Mucosa of rectum (tissue), 2 donors: Measurements from ENCODE around the gene SMIM15.

Experiments used
- H3K27ac ChIP-seq, 2 donors: one replicate each; pipeline ENCODE4 v1.7.0; 2013; ENCODE audit warnings: inconsistent platforms in 2 of 2, low read depth in 2 of 2, low read length in 2 of 2
- H3K27me3 ChIP-seq, 2 donors: one replicate each; pipeline ENCODE4 v1.7.0; 2013; ENCODE audit warnings: low read length in 2 of 2; ENCODE audit not compliant: control insufficient read depth in 2 of 2, insufficient read depth in 2 of 2
- H3K36me3 ChIP-seq, 2 donors: one replicate each; pipeline ENCODE4 v1.7.0; 2013; ENCODE audit warnings: low read length in 2 of 2; ENCODE audit not compliant: control insufficient read depth in 2 of 2, insufficient read depth in 2 of 2
- H3K4me1 ChIP-seq, 2 donors: one replicate each; pipeline ENCODE4 v1.7.0; 2013; ENCODE audit warnings: low read length in 2 of 2, mild to moderate bottlenecking in 1 of 2; ENCODE audit not compliant: control insufficient read depth in 2 of 2, insufficient read depth in 2 of 2
- H3K4me3 ChIP-seq, 2 donors: one replicate each; pipeline ENCODE4 v1.7.0; 2013; ENCODE audit warnings: low read length in 2 of 2
- H3K9ac ChIP-seq, 2 donors: one replicate each; pipeline ENCODE4 v1.7.0; 2013; ENCODE audit warnings: low read length in 2 of 2, low read depth in 1 of 2, mild to moderate bottlenecking in 1 of 2
- H3K9me3 ChIP-seq, 2 donors: one replicate each; pipeline ENCODE4 v1.7.0; 2013; ENCODE audit warnings: low read length in 2 of 2; ENCODE audit not compliant: control insufficient read depth in 2 of 2
- donor health status: healthy.
- donor health status: Normal muscosa, but diverticular disease.

SMIM15 gene

GRCh38 chr5:61183538-61183937, 21.3 kb upstream of the SMIM15 start:
- H3K4me1 ChIP-seq: no peaks in the 10 kb centered on the region
- H3K4me3 ChIP-seq: no peak overlapping the region
- H3K27me3 ChIP-seq: no peaks in the 10 kb centered on the region
- no peak overlapping the region for H3K27ac ChIP-seq
- H3K36me3 ChIP-seq: no peaks in the 10 kb centered on the region
- no peaks in the 10 kb centered on the region for H3K9me3 ChIP-seq
- no peak overlapping the region for H3K9ac ChIP-seq

DNA sequence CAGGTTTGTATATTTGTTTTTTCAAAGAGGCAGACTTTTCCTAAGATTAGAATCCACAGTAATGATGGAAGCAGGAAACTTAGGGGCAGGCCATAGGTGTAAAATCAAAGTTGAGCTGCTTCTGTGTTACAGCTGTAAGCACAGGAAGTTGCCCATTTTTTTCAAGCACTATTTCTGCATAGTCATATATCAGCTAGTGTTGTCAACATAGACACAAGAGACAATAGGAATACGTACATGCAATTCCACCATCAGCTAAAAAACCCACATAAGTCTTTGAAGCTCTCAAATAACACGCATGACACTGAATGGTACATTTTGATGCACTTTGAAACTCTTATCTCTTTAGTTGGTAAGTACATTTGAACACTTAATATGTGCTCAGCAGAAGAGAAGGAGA, 20.2 kb upstream of the SMIM15 start:
- Histone ChIP-seq H3K9me3 (no peaks in the 10 kb centered on the region), H3K27ac (no peak overlapping the region), H3K27me3 (no peaks in the 10 kb centered on the region), H3K4me3 (no peak overlapping the region), H3K9ac (no peak overlapping the region), H3K4me1 (no peaks in the 10 kb centered on the region), H3K36me3 (no peaks in the 10 kb centered on the region)

- Histone ChIP-seq H3K36me3 (no peaks in the 10 kb centered on the region), H3K4me3 (peak overlapping the region; percentile 22 to 38), H3K27me3 (no peaks in the 10 kb centered on the region), H3K4me1 (no peaks in the 10 kb centered on the region), H3K27ac (no peak overlapping the region), H3K9me3 (no peaks in the 10 kb centered on the region), H3K9ac (no peak overlapping the region)
Measured at GRCh38 chr5:61180886-61181285, 18.6 kb upstream of the SMIM15 start.

DNA sequence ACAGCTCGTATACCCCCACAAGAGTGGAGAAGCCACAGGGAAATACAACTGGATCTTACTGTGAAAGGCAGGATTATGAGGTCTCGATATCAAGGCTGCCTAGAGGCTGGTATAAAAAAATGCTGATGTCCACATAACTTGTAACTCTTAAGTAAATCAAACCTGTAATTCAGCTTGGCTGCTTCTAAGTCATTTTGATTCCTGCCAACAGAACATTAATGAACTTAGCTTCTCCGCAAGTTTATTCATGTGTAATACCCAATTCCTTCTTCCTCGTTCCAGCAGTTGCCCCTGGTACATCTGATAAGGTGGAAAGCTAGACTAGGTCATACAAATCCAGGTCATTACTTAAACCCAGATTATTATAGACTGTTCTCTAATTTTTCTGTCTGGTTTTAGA, 16.4 kb upstream of the SMIM15 start:
- H3K4me3 ChIP-seq: no peak overlapping the region
- no peaks in the 10 kb centered on the region for H3K4me1 ChIP-seq
- H3K9me3 ChIP-seq: no peaks in the 10 kb centered on the region
- H3K27me3 ChIP-seq: no peaks in the 10 kb centered on the region
- H3K36me3 ChIP-seq: no peaks in the 10 kb centered on the region
- H3K27ac ChIP-seq: no peak overlapping the region
- no peak overlapping the region for H3K9ac ChIP-seq

GRCh38 chr5:61177716-61178115, 15.4 kb upstream of the SMIM15 start:
- Histone ChIP-seq H3K4me1 (no peaks in the 10 kb centered on the region), H3K9me3 (no peaks in the 10 kb centered on the region), H3K27me3 (no peaks in the 10 kb centered on the region), H3K9ac (no peak overlapping the region), H3K36me3 (no peaks in the 10 kb centered on the region), H3K27ac (no peak overlapping the region), H3K4me3 (no peak overlapping the region)

GRCh38 chr5:61177070-61177469, 14.8 kb upstream of the SMIM15 start:
- H3K4me3 ChIP-seq: no peak overlapping the region
- H3K36me3 ChIP-seq: no peaks in the 10 kb centered on the region
- H3K4me1 ChIP-seq: no peaks in the 10 kb centered on the region
- H3K9me3 ChIP-seq: no peaks in the 10 kb centered on the region
- H3K27ac ChIP-seq: no peak overlapping the region
- no peak overlapping the region for H3K9ac ChIP-seq
- H3K27me3 ChIP-seq: no peaks in the 10 kb centered on the region

DNA sequence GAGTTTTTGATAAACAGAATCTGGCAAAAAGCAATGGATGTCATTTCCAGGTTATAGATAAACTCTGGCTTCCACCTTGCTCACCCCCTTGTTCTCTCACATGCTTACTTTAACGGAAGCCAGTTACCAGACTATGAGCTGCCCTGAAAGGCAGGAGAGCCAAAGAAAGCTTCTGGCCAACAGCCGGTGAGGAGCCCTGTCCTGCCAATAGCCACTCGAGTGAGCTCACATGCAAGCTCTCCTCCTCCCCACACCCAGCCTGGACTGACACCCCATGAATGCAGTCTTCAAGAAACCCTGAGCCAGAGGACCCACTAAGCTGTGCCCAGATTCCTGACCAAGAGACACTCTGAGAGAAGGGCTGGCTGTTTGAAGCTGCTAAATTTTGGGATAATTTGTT, 14.4 kb upstream of the SMIM15 start:
- H3K27ac ChIP-seq: no peak overlapping the region
- no peak overlapping the region for H3K9ac ChIP-seq
- H3K27me3 ChIP-seq: no peaks in the 10 kb centered on the region
- H3K4me1 ChIP-seq: no peaks in the 10 kb centered on the region
- no peaks in the 10 kb centered on the region for H3K36me3 ChIP-seq
- no peak overlapping the region for H3K4me3 ChIP-seq
- no peaks in the 10 kb centered on the region for H3K9me3 ChIP-seq

DNA sequence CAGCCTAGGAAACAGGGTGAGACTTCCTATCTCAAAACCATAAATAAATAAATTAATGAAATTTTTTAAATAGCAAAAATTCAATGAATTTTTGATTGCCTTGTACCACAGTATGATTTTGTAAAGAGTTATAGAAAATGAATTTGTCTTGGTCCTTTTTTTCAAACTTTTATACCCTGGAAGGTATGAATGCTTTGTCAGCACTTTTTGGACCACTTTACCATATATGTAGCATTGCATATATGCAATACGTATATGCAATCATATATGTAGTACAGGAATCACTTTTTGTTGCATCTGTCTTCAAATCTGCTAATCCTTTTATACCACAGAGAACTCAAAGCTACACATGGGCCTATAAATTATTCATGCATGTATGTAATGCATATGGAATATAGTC, 9.2 kb upstream of the SMIM15 start:
- Histone ChIP-seq H3K36me3 (no peaks in the 10 kb centered on the region), H3K9me3 (no peaks in the 10 kb centered on the region)

DNA sequence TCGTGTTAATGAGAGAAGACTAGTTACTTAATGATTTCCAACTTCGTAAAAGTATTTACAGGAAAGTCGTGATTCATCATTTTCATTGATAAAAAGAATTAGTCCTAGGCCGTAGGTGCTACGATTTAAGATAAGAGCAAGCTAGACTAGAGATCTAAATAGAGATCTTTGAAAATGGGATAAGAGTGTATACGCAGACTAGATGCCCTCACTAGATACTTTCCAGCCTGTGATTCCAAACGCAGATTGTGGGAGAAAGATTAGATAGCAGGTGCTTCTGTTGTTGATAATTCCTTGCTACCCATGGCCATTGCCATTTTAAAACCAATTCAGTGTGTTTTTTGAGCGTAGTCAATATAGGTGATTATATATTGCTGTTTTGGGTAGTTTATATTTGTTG, 6.7 kb upstream of the SMIM15 start:
- Histone ChIP-seq H3K9me3 (no peaks in the 10 kb centered on the region), H3K27me3 (no peaks in the 10 kb centered on the region), H3K9ac (no peak overlapping the region), H3K36me3 (no peaks in the 10 kb centered on the region), H3K27ac (no peak overlapping the region), H3K4me1 (peaks cover 0 to 2% of the 10 kb centered on the region in 2 donors), H3K4me3 (no peak overlapping the region)

More for the DNA sequence above, 9.2 kb upstream of the SMIM15 start:
- H3K4me1 ChIP-seq: peaks cover 0 to 2% of the 10 kb centered on the region in 2 donors
- no peak overlapping the region for H3K4me3 ChIP-seq
- no peak overlapping the region for H3K27ac ChIP-seq
- no peak overlapping the region for H3K9ac ChIP-seq
- H3K27me3 ChIP-seq: no peaks in the 10 kb centered on the region

- no peaks in the 10 kb centered on the region for H3K36me3 ChIP-seq
- peaks cover 7 to 9% of the 10 kb centered on the region in 2 donors for H3K4me1 ChIP-seq
- no peaks in the 10 kb centered on the region for H3K27me3 ChIP-seq
- no peak overlapping the region for H3K27ac ChIP-seq
- H3K4me3 ChIP-seq: no peak overlapping the region
- H3K9me3 ChIP-seq: no peaks in the 10 kb centered on the region
- H3K9ac ChIP-seq: no peak overlapping the region
Measured at GRCh38 chr5:61167382-61167781, 5.1 kb upstream of the SMIM15 start.

DNA sequence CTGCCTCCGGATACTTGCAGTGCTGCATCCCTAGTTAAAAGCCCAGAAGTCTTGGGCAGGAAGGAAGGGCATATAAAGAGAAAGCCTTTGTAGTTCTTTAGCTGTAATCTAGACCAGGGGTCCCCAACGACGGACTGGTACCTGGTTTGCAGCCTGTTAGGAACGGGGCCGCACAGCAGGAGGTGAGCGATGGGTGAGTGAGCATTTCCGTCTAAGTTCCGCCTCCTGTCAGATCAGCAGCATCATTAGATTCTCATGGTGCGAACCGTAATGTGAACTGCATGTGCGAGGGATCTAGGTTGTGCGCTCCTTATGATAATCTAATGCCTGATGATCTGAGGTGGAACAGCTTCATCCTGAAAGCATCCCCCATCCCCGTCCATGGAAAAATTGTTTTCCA, 1.6 kb upstream of the SMIM15 start:
- no peaks in the 10 kb centered on the region for H3K9me3 ChIP-seq
- no peak overlapping the region for H3K9ac ChIP-seq
- H3K4me3 ChIP-seq: no peak overlapping the region
- H3K27me3 ChIP-seq: no peaks in the 10 kb centered on the region
- H3K27ac ChIP-seq: peak overlapping the region in 1 of 2 donors; percentile 16
- peaks cover 6 to 10% of the 10 kb centered on the region in 2 donors for H3K36me3 ChIP-seq
- peaks cover 12 to 14% of the 10 kb centered on the region in 2 donors for H3K4me1 ChIP-seq
